Measurements from ENCODE around the gene WDR46. TPM values are rescaled to one million over a fixed set of nuclear protein-coding genes. Genes with fewer than 3 reads are reported as not detected.

WDR46 gene
- total RNA-seq, 1 experiment from 2014 or later: 99.2 TPM

DNA sequence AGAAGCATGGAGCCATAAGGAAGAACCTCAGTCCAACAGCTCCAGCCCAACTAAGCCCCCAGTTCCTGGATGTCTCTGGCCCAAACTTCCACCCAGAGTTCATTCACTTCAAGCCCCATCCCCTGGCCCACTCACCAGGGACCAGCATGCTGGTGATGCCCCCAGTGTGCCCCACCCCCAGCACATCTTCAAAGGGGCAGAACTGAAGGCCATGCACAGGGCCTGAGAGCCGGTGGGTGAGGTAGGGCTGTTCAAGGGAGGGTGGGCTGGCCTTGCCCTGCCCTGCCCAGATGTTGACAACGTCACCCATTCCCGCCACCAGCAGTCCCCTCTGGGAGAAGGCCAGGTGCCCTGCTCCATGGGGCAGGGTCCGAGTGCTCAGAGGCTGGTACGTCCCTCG is 8.5 kb downstream of the WDR46 start:
- H2BK12ac ChIP-seq (ENCODE audit: insufficient read length, low read depth, low read length): no peak overlapping the region
- Mint-ChIP-seq H3K9me3 (no peaks in the 10 kb centered on the region), H3K4me3 (no peak overlapping the region), H3K36me3 (ENCODE audit: insufficient read depth in 1 of 3, low read depth in 3 of 3) (peaks cover 13 to 75% (median 39%) of the 10 kb centered on the region in 3 experiments; a peak in 6 of 7 replicates), H3K4me1 (peaks cover 20 to 23% of the 10 kb centered on the region in 2 experiments), H3K27me3 (ENCODE audit: low read depth) (no peaks in the 10 kb centered on the region), H3K27ac (no peak overlapping the region)
- no CpG with 5 or more reads among the region's 6 CpGs for WGBS (ENCODE audit: extremely low coverage, insufficient read length, low lambda C conversion rate)
- H3K27ac ChIP-seq (ENCODE audit: insufficient read length, low read depth, low read length): no peak overlapping the region
- no peak overlapping the region for H4K91ac ChIP-seq (ENCODE audit: insufficient read length, low read depth, low read length)
- H3K18ac ChIP-seq (ENCODE audit: insufficient read length, low read depth, low read length): no peak overlapping the region
- no peak overlapping the region for H3K56ac ChIP-seq (ENCODE audit: insufficient read length, low read depth, low read length)
- H3K14ac ChIP-seq (ENCODE audit: insufficient read depth, low read length): no peak overlapping the region
- H3K9ac ChIP-seq (ENCODE audit: extremely low read depth, insufficient read length, low read length): no peak overlapping the region
- no peak overlapping the region for H2BK5ac ChIP-seq (ENCODE audit: insufficient read length, low read length)
- H3K79me1 ChIP-seq (ENCODE audit: insufficient read depth, low read depth, low read length, poor library complexity, severe bottlenecking): no peaks in the 10 kb centered on the region
- no peak overlapping the region for H3T11ph ChIP-seq (ENCODE audit: low read length)
- H3K23ac ChIP-seq (ENCODE audit: insufficient read length, low read depth, low read length): no peak overlapping the region
- no peak overlapping the region for H2AK5ac ChIP-seq (ENCODE audit: insufficient read length, low read length)
- H3K4ac ChIP-seq (ENCODE audit: low read depth, low read length): no peak overlapping the region
- no peak for DNase-seq
- no peaks in the 10 kb centered on the region for H3K79me2 ChIP-seq (ENCODE audit: insufficient read depth, low read length)
- no peak overlapping the region for H2BK120ac ChIP-seq (ENCODE audit: low read depth, low read length, poor library complexity, severe bottlenecking)
- TF ChIP-seq, protein P1, sequence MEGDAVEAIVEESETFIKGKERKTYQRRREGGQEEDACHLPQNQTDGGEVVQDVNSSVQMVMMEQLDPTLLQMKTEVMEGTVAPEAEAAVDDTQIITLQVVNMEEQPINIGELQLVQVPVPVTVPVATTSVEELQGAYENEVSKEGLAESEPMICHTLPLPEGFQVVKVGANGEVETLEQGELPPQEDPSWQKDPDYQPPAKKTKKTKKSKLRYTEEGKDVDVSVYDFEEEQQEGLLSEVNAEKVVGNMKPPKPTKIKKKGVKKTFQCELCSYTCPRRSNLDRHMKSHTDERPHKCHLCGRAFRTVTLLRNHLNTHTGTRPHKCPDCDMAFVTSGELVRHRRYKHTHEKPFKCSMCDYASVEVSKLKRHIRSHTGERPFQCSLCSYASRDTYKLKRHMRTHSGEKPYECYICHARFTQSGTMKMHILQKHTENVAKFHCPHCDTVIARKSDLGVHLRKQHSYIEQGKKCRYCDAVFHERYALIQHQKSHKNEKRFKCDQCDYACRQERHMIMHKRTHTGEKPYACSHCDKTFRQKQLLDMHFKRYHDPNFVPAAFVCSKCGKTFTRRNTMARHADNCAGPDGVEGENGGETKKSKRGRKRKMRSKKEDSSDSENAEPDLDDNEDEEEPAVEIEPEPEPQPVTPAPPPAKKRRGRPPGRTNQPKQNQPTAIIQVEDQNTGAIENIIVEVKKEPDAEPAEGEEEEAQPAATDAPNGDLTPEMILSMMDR (conservative IDR thresholded peaks at IDR 0.05): no peak
- no peak overlapping the region for H2BK20ac ChIP-seq (ENCODE audit: low read depth, low read length, poor library complexity, severe bottlenecking)
- H3K4me1 ChIP-seq (ENCODE audit: insufficient read depth, low read length): no peaks in the 10 kb centered on the region
- no peaks in the 10 kb centered on the region for H3K27me3 ChIP-seq (ENCODE audit: insufficient read depth, low read length)
- no peak overlapping the region for H4K5ac ChIP-seq (ENCODE audit: insufficient read length, low read depth, low read length)
- no peaks in the 10 kb centered on the region for H3K9me3 ChIP-seq (ENCODE audit: control insufficient read depth, low read depth, low read length)
- peaks cover 9% of the 10 kb centered on the region for H3K23me2 ChIP-seq (ENCODE audit: insufficient read length, low read depth, low read length, poor library complexity, severe bottlenecking)
- no peak overlapping the region for H4K8ac ChIP-seq (replicated peaks; ENCODE audit: insufficient read length, low read depth, low read length)
- H2AFZ ChIP-seq (ENCODE audit: low read length): no peak overlapping the region
- no peak overlapping the region for H3K4me2 ChIP-seq (ENCODE audit: insufficient read depth, insufficient read length, low read length)
- no peak overlapping the region for H2BK15ac ChIP-seq (ENCODE audit: low read depth, low read length)
- H4K20me1 ChIP-seq (ENCODE audit: control insufficient read depth, insufficient read depth, insufficient read length): no peaks in the 10 kb centered on the region

All from H9 (cell line).